SK-N-MC (cell line): Measurements from ENCODE around the gene CCL20.

Experiments
- DNase-seq: peaks from one replicate; pipeline ENCODE4 v3.0.0-alpha.2; 2011; ENCODE audit warnings: low read depth, low spot score
- H3K27ac ChIP-seq: fragments of 200-600 bp; sonication (generic); 2 replicates; pipeline ENCODE4 v1.5.1; 2016; ENCODE audit warnings: mixed run types
- H3K36me3 ChIP-seq: fragments of 200-600 bp; sonication (generic); 2 replicates; pipeline ENCODE4 v1.6.1; 2017; ENCODE audit warnings: antibody characterized with exemption, low read length, mixed read lengths; ENCODE audit not compliant: insufficient read depth
- H3K4me3 ChIP-seq: fragments of 200-600 bp; sonication (generic); 2 replicates; pipeline ENCODE4 v1.5.1; 2016
- H3K9ac ChIP-seq: fragments of 200-600 bp; sonication (generic); 2 replicates; pipeline ENCODE4 v1.8.0; 2017; ENCODE audit warnings: mixed run types, mixed read lengths; ENCODE audit not compliant: insufficient read length
- H3K9me3 ChIP-seq: fragments of 200-600 bp; sonication (generic); 2 replicates; pipeline ENCODE4 v1.6.1; 2017; ENCODE audit warnings: low read depth, mild to moderate bottlenecking, antibody characterized with exemption, low read length, moderate library complexity, mixed read lengths
- EZH2 ChIP-seq: fragments of 200-600 bp; sonication (generic); IDR thresholded peaks from one replicate; pipeline ENCODE4 v1.6.1; 2017; ENCODE audit warnings: antibody characterized with exemption
- FOXP2 ChIP-seq: optimal IDR thresholded peaks from 2 replicates; pipeline ENCODE3; 2011; ENCODE audit warnings: mild to moderate bottlenecking, moderate library complexity; ENCODE audit not compliant: insufficient read depth; ENCODE audit errors: extremely low read length, control extremely low read depth
- POLR2AphosphoS5 ChIP-seq: IDR thresholded peaks from 2 replicates; pipeline ENCODE4 v1.6.1; 2012; ENCODE audit warnings: mild to moderate bottlenecking, low read depth, low read length, borderline replicate concordance

CCL20 gene

GRCh38 chr2:227813562-227814353 lies at the start of gene CCL20:
TSS of gene CCL20 (plus strand) at chr2:227813842. CDS start at chr2:227813912, 70 bp downstream.
- no peak within 1 kb of the TSS for H3K9ac ChIP-seq
- H3K36me3 ChIP-seq = no peaks in the 10 kb centered on the region
- H3K9me3 ChIP-seq = no peaks in the 10 kb centered on the region
- H3K27ac ChIP-seq = no peak within 1 kb of the TSS
- no peak for TF ChIP-seq FOXP2
- no peak within 1 kb of the TSS for H3K4me3 ChIP-seq
- no peak for DNase-seq

- TF ChIP-seq EZH2 (no peak), POLR2AphosphoS5 (no peak), FOXP2 (no peak)
- H3K27ac ChIP-seq = no peak overlapping the region
These were observed 47.8 kb upstream of the CCL20 start for GRCh38 chr2:227765788-227766372.

GRCh38 chr2:227766373-227766883 lies 47.2 kb upstream of the CCL20 start:
- no peaks in the 10 kb centered on the region for H3K9me3 ChIP-seq
- no peak overlapping the region for H3K9ac ChIP-seq
- DNase-seq = no peak
- H3K27ac ChIP-seq = no peak overlapping the region
- TF ChIP-seq FOXP2 (no peak), EZH2 (no peak), POLR2AphosphoS5 (no peak)
- H3K36me3 ChIP-seq = no peaks in the 10 kb centered on the region
- no peak overlapping the region for H3K4me3 ChIP-seq

More at GRCh38 chr2:227765788-227766372, 47.8 kb upstream of the CCL20 start:
- Histone ChIP-seq H3K36me3 (no peaks in the 10 kb centered on the region), H3K9me3 (no peaks in the 10 kb centered on the region), H3K4me3 (no peak overlapping the region), H3K9ac (no peak overlapping the region)
- DNase-seq = no peak

- H3K27ac ChIP-seq = no peak overlapping the region
- H3K9me3 ChIP-seq = no peaks in the 10 kb centered on the region
- H3K9ac ChIP-seq = no peak overlapping the region
- no peaks in the 10 kb centered on the region for H3K36me3 ChIP-seq
- no peak overlapping the region for H3K4me3 ChIP-seq
- DNase-seq = no peak
- no peak for TF ChIP-seq FOXP2
- TF ChIP-seq EZH2 = no peak
- TF ChIP-seq POLR2AphosphoS5 = no peak
These were observed 45.8 kb upstream of the CCL20 start for GRCh38 chr2:227767830-227768229.

- Histone ChIP-seq H3K4me3 (no peak overlapping the region), H3K36me3 (no peaks in the 10 kb centered on the region), H3K9ac (no peak overlapping the region), H3K27ac (no peak overlapping the region), H3K9me3 (no peaks in the 10 kb centered on the region)
- DNase-seq = no peak
- no peak for TF ChIP-seq FOXP2
- TF ChIP-seq EZH2 = no peak
- TF ChIP-seq POLR2AphosphoS5 = no peak
These were observed 41.4 kb upstream of the CCL20 start for GRCh38 chr2:227772197-227772661.

GRCh38 chr2:227772932-227773331 lies 40.7 kb upstream of the CCL20 start:
- H3K9ac ChIP-seq = no peak overlapping the region
- H3K9me3 ChIP-seq = no peaks in the 10 kb centered on the region
- H3K36me3 ChIP-seq = no peaks in the 10 kb centered on the region
- no peak for TF ChIP-seq FOXP2
- no peak for TF ChIP-seq EZH2
- TF ChIP-seq POLR2AphosphoS5 = no peak
- no peak overlapping the region for H3K4me3 ChIP-seq
- no peak overlapping the region for H3K27ac ChIP-seq
- no peak for DNase-seq

GRCh38 chr2:227774011-227774624 lies 39.5 kb upstream of the CCL20 start:
- TF ChIP-seq POLR2AphosphoS5 = no peak
- no peak for TF ChIP-seq FOXP2
- no peak for TF ChIP-seq EZH2
- Histone ChIP-seq H3K36me3 (no peaks in the 10 kb centered on the region), H3K9ac (no peak overlapping the region), H3K27ac (no peak overlapping the region), H3K4me3 (no peak overlapping the region), H3K9me3 (no peaks in the 10 kb centered on the region)
- no peak for DNase-seq

- Histone ChIP-seq H3K9me3 (no peaks in the 10 kb centered on the region), H3K36me3 (no peaks in the 10 kb centered on the region), H3K4me3 (no peak overlapping the region), H3K9ac (no peak overlapping the region), H3K27ac (no peak overlapping the region)
- DNase-seq = no peak
- TF ChIP-seq EZH2 = no peak
- TF ChIP-seq FOXP2 = no peak
- no peak for TF ChIP-seq POLR2AphosphoS5
These were observed 38.5 kb upstream of the CCL20 start for GRCh38 chr2:227774895-227775842.
